Endodermal cell (in vitro differentiated cells): ENCODE measurements around the gene CXXC5. TPM values are rescaled to one million over a fixed set of nuclear protein-coding genes. Genes with fewer than 3 reads are reported as not detected.

Experiments
- DNase-seq: peaks from one replicate; pipeline ENCODE4 v3.0.0-alpha.2; 2017
- H3K27ac ChIP-seq: 2 replicates; pipeline ENCODE4 v1.5.1; 2013; ENCODE audit warnings: mild to moderate bottlenecking, low read depth, low read length, moderate library complexity
- H3K27me3 ChIP-seq: 2 replicates; pipeline ENCODE4 v1.6.1; 2013; ENCODE audit warnings: mild to moderate bottlenecking, low read length, moderate library complexity; ENCODE audit not compliant: insufficient read depth, control insufficient read depth, poor library complexity, severe bottlenecking
- H3K36me3 ChIP-seq: 2 replicates; pipeline ENCODE4 v1.7.0; 2013; ENCODE audit warnings: mild to moderate bottlenecking, low read length, moderate library complexity; ENCODE audit not compliant: control insufficient read depth, insufficient read depth
- H3K4me1 ChIP-seq: one replicate; pipeline ENCODE4 v1.7.0; 2013; ENCODE audit warnings: low read length; ENCODE audit not compliant: control insufficient read depth, insufficient read depth
- H3K4me3 ChIP-seq: 2 replicates; pipeline ENCODE4 v1.5.1; 2013; ENCODE audit warnings: mild to moderate bottlenecking, low read length, moderate library complexity
- H3K9ac ChIP-seq: 2 replicates; pipeline ENCODE4 v1.6.1; 2013; ENCODE audit warnings: mild to moderate bottlenecking, low read length, moderate library complexity; ENCODE audit not compliant: poor library complexity, severe bottlenecking; ENCODE audit errors: extremely low read depth
- H3K9me3 ChIP-seq: 2 replicates; pipeline ENCODE4 v1.6.1; 2013; ENCODE audit warnings: mild to moderate bottlenecking, low read length, moderate library complexity; ENCODE audit not compliant: control insufficient read depth
- H3K27ac Mint-ChIP-seq: 2 replicates; pipeline ENCODE4 v1.8.0; 2020; ENCODE audit warnings: mixed read lengths
- H3K27me3 Mint-ChIP-seq: 2 replicates; pipeline ENCODE4 v1.8.0; 2021; ENCODE audit warnings: mild to moderate bottlenecking, mixed read lengths; ENCODE audit not compliant: insufficient read depth
- H3K36me3 Mint-ChIP-seq: 2 replicates; pipeline ENCODE4 v1.8.0; 2020; ENCODE audit warnings: low read depth, mixed read lengths
- H3K4me1 Mint-ChIP-seq: 2 replicates; pipeline ENCODE4 v1.8.0; 2020; ENCODE audit warnings: mixed read lengths
- H3K4me3 Mint-ChIP-seq: 2 replicates; pipeline ENCODE4 v1.8.0; 2020; ENCODE audit warnings: mild to moderate bottlenecking, moderate library complexity, mixed read lengths
- H3K9me3 Mint-ChIP-seq: 2 replicates; pipeline ENCODE4 v1.8.0; 2020; ENCODE audit warnings: mild to moderate bottlenecking, mixed read lengths
- CTCF ChIP-seq: fragments of 200-600 bp; sonication (generic); conservative IDR thresholded peaks from 2 replicates; pipeline ENCODE4 v1.5.0; 2021; ENCODE audit warnings: antibody characterized with exemption, mild to moderate bottlenecking
- WGBS, 2 experiments: methylation state at CpG; one replicate each; pipeline versions ENCODE4 v1.1.5 to v1.1.7; 2013; ENCODE audit warnings: missing lambda C conversion rate in 2 of 2, mixed read lengths in 1 of 2; ENCODE audit not compliant: insufficient coverage in 1 of 2, insufficient read length in 1 of 2; 5-methylcytosine and 5-hydroxymethylcytosine counted together
- total RNA-seq, 2 donors: library from RNA; stranded (reverse); fragmentation: NEBNext Ultra II Directional in 1 of 2; extraction: Animal tissue kit (Norgen Biotek cat#: 25700) in 1 of 2; gene quantifications; 2 replicates in 1 of 2; 3 replicates in 1 of 2; pipeline ENCODE4 v1.2.1, GENCODE V29; 2021

Gene CXXC5
- total RNA-seq, 2 donors from 2014 or later: 50.5 to 67.9 TPM

GRCh38 chr5:139642213-139642612 lies 5.9 kb upstream of the CXXC5 start:
- H3K36me3 Mint-ChIP-seq: no peaks in the 10 kb centered on the region
- TF ChIP-seq CTCF: no peak
- Histone ChIP-seq H3K27me3 (peaks cover 10% of the 10 kb centered on the region), H3K9ac (no peak overlapping the region), H3K36me3 (no peaks in the 10 kb centered on the region), H3K4me1 (peaks cover 19% of the 10 kb centered on the region), H3K9me3 (no peaks in the 10 kb centered on the region), H3K27ac (no peak overlapping the region), H3K4me3 (no peak overlapping the region)
- no peak for DNase-seq
- H3K27me3 Mint-ChIP-seq: peaks cover 28% of the 10 kb centered on the region
- H3K4me3 Mint-ChIP-seq: no peak overlapping the region
- H3K4me1 Mint-ChIP-seq: peaks cover 49% of the 10 kb centered on the region
- H3K27ac Mint-ChIP-seq: no peak overlapping the region
- 83% methylated on average over 1 to 7 of the region's 7 CpGs for WGBS, 2 experiments
- H3K9me3 Mint-ChIP-seq: no peaks in the 10 kb centered on the region

GRCh38 chr5:139642891-139643871 lies 5.0 kb upstream of the CXXC5 start:
- 67 to 80% methylated on average over 10 to 16 of the region's 16 CpGs for WGBS, 2 experiments
- Histone ChIP-seq H3K27ac (no peak overlapping the region), H3K4me3 (no peak overlapping the region), H3K9ac (no peak overlapping the region), H3K4me1 (peaks cover 12% of the 10 kb centered on the region), H3K27me3 (peaks cover 15% of the 10 kb centered on the region), H3K36me3 (no peaks in the 10 kb centered on the region), H3K9me3 (no peaks in the 10 kb centered on the region)
- peak; percentile 59 for DNase-seq
- Mint-ChIP-seq H3K27me3 (peaks cover 28% of the 10 kb centered on the region), H3K9me3 (no peaks in the 10 kb centered on the region), H3K27ac (peak overlapping the region; percentile 31), H3K4me1 (peaks cover 51% of the 10 kb centered on the region), H3K36me3 (no peaks in the 10 kb centered on the region), H3K4me3 (no peak overlapping the region)
- TF ChIP-seq CTCF: no peak

GRCh38 chr5:139644001-139644456 lies 4.1 kb upstream of the CXXC5 start:
- DNase-seq: peak; percentile 43
- peaks cover 45% of the 10 kb centered on the region for H3K4me1 Mint-ChIP-seq
- H3K4me3 Mint-ChIP-seq: no peak overlapping the region
- peaks cover 15% of the 10 kb centered on the region for H3K27me3 ChIP-seq
- H3K27ac Mint-ChIP-seq: peak overlapping the region; percentile 31
- no peaks in the 10 kb centered on the region for H3K36me3 ChIP-seq
- H3K9me3 ChIP-seq: no peaks in the 10 kb centered on the region
- no peak overlapping the region for H3K4me3 ChIP-seq
- no peak for TF ChIP-seq CTCF
- no peak overlapping the region for H3K27ac ChIP-seq
- peaks cover 28% of the 10 kb centered on the region for H3K27me3 Mint-ChIP-seq
- H3K9me3 Mint-ChIP-seq: no peaks in the 10 kb centered on the region
- 87 to 93% methylated on average over 3 to 5 of the region's 5 CpGs for WGBS, 2 experiments
- no peaks in the 10 kb centered on the region for H3K36me3 Mint-ChIP-seq
- peaks cover 9% of the 10 kb centered on the region for H3K4me1 ChIP-seq
- H3K9ac ChIP-seq: no peak overlapping the region
